ENCODE results near the gene LHFPL3. TPM values are rescaled to one million over a fixed set of nuclear protein-coding genes. Genes with fewer than 3 reads are reported as not detected.

LHFPL3 gene
- polyA plus RNA-seq, 2 of the 4 experiments (the other 2 are of a cell fraction): not detected

- no peak overlapping the region for H3K4me3 ChIP-seq
- DNase-seq (ENCODE audit: low read depth in 1 of 2, low spot score in 1 of 2) (no peak), FAIRE-seq (no peak), ATAC-seq (no peak)
- no peak overlapping the region for H3K27ac ChIP-seq
- TF ChIP-seq FOXS1 (CRISPR knock-in tag; IDR thresholded peaks at IDR 0.05) (no peak), EHF (CRISPR knock-in tag; IDR thresholded peaks at IDR 0.05) (no peak), SMC3 (IDR thresholded peaks at IDR 0.05) (no peak), CBX8 (IDR thresholded peaks at IDR 0.05) (no peak), NFE2L2 (conservative IDR thresholded peaks at IDR 0.05; ENCODE audit: low read length) (no peak), ZNF302 (CRISPR knock-in tag; IDR thresholded peaks at IDR 0.05) (no peak), EP300 (IDR thresholded peaks at IDR 0.05) (no peak), POLR2A (IDR thresholded peaks at IDR 0.05; ENCODE audit: low read length) (no peak), GATA3 (IDR thresholded peaks at IDR 0.05; ENCODE audit: borderline replicate concordance) (no peak), POLR2AphosphoS2 (conservative IDR thresholded peaks at IDR 0.05; ENCODE audit: low read length) (no peak), KDM5A (IDR thresholded peaks at IDR 0.05) (no peak), E2F6 (IDR thresholded peaks at IDR 0.05; ENCODE audit: borderline replicate concordance, low read depth) (no peak), HEYL (CRISPR knock-in tag; IDR thresholded peaks at IDR 0.05) (no peak), CHD4 (IDR thresholded peaks at IDR 0.05; ENCODE audit: borderline replicate concordance) (no peak), CHD2 (IDR thresholded peaks at IDR 0.05; ENCODE audit: low read length, partially characterized antibody) (no peak)
- TF ChIP-seq, protein P1, sequence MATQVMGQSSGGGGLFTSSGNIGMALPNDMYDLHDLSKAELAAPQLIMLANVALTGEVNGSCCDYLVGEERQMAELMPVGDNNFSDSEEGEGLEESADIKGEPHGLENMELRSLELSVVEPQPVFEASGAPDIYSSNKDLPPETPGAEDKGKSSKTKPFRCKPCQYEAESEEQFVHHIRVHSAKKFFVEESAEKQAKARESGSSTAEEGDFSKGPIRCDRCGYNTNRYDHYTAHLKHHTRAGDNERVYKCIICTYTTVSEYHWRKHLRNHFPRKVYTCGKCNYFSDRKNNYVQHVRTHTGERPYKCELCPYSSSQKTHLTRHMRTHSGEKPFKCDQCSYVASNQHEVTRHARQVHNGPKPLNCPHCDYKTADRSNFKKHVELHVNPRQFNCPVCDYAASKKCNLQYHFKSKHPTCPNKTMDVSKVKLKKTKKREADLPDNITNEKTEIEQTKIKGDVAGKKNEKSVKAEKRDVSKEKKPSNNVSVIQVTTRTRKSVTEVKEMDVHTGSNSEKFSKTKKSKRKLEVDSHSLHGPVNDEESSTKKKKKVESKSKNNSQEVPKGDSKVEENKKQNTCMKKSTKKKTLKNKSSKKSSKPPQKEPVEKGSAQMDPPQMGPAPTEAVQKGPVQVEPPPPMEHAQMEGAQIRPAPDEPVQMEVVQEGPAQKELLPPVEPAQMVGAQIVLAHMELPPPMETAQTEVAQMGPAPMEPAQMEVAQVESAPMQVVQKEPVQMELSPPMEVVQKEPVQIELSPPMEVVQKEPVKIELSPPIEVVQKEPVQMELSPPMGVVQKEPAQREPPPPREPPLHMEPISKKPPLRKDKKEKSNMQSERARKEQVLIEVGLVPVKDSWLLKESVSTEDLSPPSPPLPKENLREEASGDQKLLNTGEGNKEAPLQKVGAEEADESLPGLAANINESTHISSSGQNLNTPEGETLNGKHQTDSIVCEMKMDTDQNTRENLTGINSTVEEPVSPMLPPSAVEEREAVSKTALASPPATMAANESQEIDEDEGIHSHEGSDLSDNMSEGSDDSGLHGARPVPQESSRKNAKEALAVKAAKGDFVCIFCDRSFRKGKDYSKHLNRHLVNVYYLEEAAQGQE (IDR thresholded peaks at IDR 0.05): no peak
- TF ChIP-seq, protein P2, sequence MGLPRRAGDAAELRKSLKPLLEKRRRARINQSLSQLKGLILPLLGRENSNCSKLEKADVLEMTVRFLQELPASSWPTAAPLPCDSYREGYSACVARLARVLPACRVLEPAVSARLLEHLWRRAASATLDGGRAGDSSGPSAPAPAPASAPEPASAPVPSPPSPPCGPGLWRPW (IDR thresholded peaks at IDR 0.05): no peak
- peaks cover 7% of the 10 kb centered on the region for H3K4me1 ChIP-seq
- ChIA-PET CTCF (no interaction called here), POLR2A (no interaction called here)
- no peaks in the 10 kb centered on the region for H3K9me3 ChIP-seq
- WGBS (ENCODE audit: missing lambda C conversion rate): 67% methylated on average over 5 of the region's 5 CpGs
- H3K4me2 ChIP-seq: no peak overlapping the region
Observed at GRCh38 chr7:104950006-104950405, 621.6 kb downstream of the LHFPL3 start.

GRCh38 chr7:104950754-104951153, 622.4 kb downstream of the LHFPL3 start:
- Histone ChIP-seq H3K4me1 (no peaks in the 10 kb centered on the region; the same call in 2 of the 3 replicates), H3K9me3 (no peaks in the 10 kb centered on the region), H3K4me3 (no peak overlapping the region), H3K27ac (no peak overlapping the region), H3K4me2 (no peak overlapping the region)
- CTCF ChIA-PET: no interaction called here
- ATAC-seq: no peak
- 35% methylated on average over 2 of the region's 2 CpGs for WGBS (ENCODE audit: missing lambda C conversion rate)
- no peak for FAIRE-seq
- no peak for DNase-seq (ENCODE audit: low read depth in 1 of 2, low spot score in 1 of 2)
- TF ChIP-seq E2F6 (IDR thresholded peaks at IDR 0.05; ENCODE audit: borderline replicate concordance, low read depth) (no peak), EHF (CRISPR knock-in tag; IDR thresholded peaks at IDR 0.05) (no peak), RNF2 (IDR thresholded peaks at IDR 0.05; ENCODE audit: borderline replicate concordance, low read depth) (no peak), FOXS1 (CRISPR knock-in tag; IDR thresholded peaks at IDR 0.05) (no peak), NR3C1 (IDR thresholded peaks at IDR 0.05) (no peak), KDM1A (IDR thresholded peaks at IDR 0.05; ENCODE audit: low read depth) (no peak), MAZ (IDR thresholded peaks at IDR 0.05; ENCODE audit: borderline replicate concordance, low read depth, low read length) (no peak), EP300 (IDR thresholded peaks at IDR 0.05) (no peak), CHD2 (IDR thresholded peaks at IDR 0.05; ENCODE audit: low read length, partially characterized antibody) (no peak), FOSB (CRISPR knock-in tag; IDR thresholded peaks at IDR 0.05) (no peak), EHMT2 (IDR thresholded peaks at IDR 0.05; ENCODE audit: low read depth) (no peak), RAD21 (conservative IDR thresholded peaks at IDR 0.05 in 1 of 2, IDR thresholded peaks at IDR 0.05 in 1 of 2) (no peak), FOSL2 (IDR thresholded peaks at IDR 0.05) (no peak), FOSL2 (CRISPR knock-in tag; IDR thresholded peaks at IDR 0.05) (no peak), HOXB5 (CRISPR knock-in tag; IDR thresholded peaks at IDR 0.05) (no peak)
- TF ChIP-seq, protein P2 (IDR thresholded peaks at IDR 0.05): no peak
- TF ChIP-seq, protein P3, sequence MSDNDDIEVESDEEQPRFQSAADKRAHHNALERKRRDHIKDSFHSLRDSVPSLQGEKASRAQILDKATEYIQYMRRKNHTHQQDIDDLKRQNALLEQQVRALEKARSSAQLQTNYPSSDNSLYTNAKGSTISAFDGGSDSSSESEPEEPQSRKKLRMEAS (IDR thresholded peaks at IDR 0.05): no peak
- POLR2A ChIA-PET: interaction anchor here (0.7 kb wide), 1 partner anchor 166 kb away, joined by 7 read pairs; no protein-coding TSS in a partner anchor
